Activated naive CD8-positive, alpha-beta T cell treated with anti-CD3 and anti-CD28 coated beads, Interleukin-2, amount 50 U/mL, for 16 hours (primary cell): ENCODE data around the gene NHLRC1.

ENCODE experiments used
- DNase-seq: peaks from one replicate; pipeline ENCODE4 v3.0.0-alpha.2; 2020; ENCODE audit warnings: low read depth, low spot score

NHLRC1 gene

GRCh38 chr6:18087396-18088165 lies 34.9 kb downstream of the NHLRC1 start:
- no peak for DNase-seq

- no peak for DNase-seq
These were observed 41.3 kb downstream of the NHLRC1 start for GRCh38 chr6:18081025-18081668.

- no peak for DNase-seq
These were observed 41.9 kb downstream of the NHLRC1 start for GRCh38 chr6:18080544-18080943.

GRCh38 chr6:18078866-18079265 lies 43.6 kb downstream of the NHLRC1 start:
- DNase-seq: no peak

- no peak for DNase-seq
These were observed 46.2 kb downstream of the NHLRC1 start for GRCh38 chr6:18076231-18076630.

- DNase-seq: no peak
These were observed 49.6 kb downstream of the NHLRC1 start for GRCh38 chr6:18072841-18073240.

GRCh38 chr6:18070486-18070885 lies 52.0 kb downstream of the NHLRC1 start:
- DNase-seq: no peak
